HEK293 (cell line): Measurements from ENCODE around the gene CCDC78.

Source experiments
- CTCF ChIA-PET: fragments of 350-600 bp; formaldehyde crosslinking; extraction: SDS; loops from one replicate; lab custom pipeline; 2021; ENCODE audit warnings: antibody characterized with exemption; lab: Yijun Ruan, JAX
- POLR2A ChIA-PET: fragments of 300-600 bp; formaldehyde crosslinking; extraction: SDS; loops from one replicate; lab custom pipeline; 2020; ENCODE audit warnings: antibody characterized with exemption, inconsistent platforms; lab: Yijun Ruan, JAX
- H3K27ac ChIP-seq: fragments of 200-500 bp; sonication (Bioruptor generic); 2 replicates; pipeline ENCODE4 v1.5.1; 2014; ENCODE audit warnings: low read depth, low read length, control low read depth, inconsistent platforms; ENCODE audit errors: extremely low read depth
- H3K36me3 ChIP-seq, 2 experiments: fragments of 200-500 bp in 1 of 2; sonication (Bioruptor generic) in 1 of 2; 1 replicate in 1 of 2; 2 replicates in 1 of 2; pipeline ENCODE4 v1.5.1; 2014 to 2017; ENCODE audit warnings: inconsistent platforms in 2 of 2, low read length in 2 of 2; ENCODE audit not compliant: control insufficient read depth in 2 of 2, insufficient read depth in 1 of 2
- H3K4me1 ChIP-seq: fragments of 200-500 bp; sonication (Bioruptor generic); 2 replicates; pipeline ENCODE4 v1.5.1; 2014; ENCODE audit warnings: mild to moderate bottlenecking, low read length, inconsistent platforms; ENCODE audit not compliant: control insufficient read depth, insufficient read depth
- H3K4me3 ChIP-seq: 2 replicates; pipeline ENCODE4 v1.5.1; 2011; ENCODE audit warnings: low read depth, mild to moderate bottlenecking, control low read depth, low read length, moderate library complexity
- H3K9me3 ChIP-seq: fragments of 200-500 bp; sonication (Bioruptor generic); 2 replicates; pipeline ENCODE4 v1.5.1; 2014; ENCODE audit warnings: low read depth, low read length, inconsistent platforms; ENCODE audit not compliant: control insufficient read depth, insufficient read depth
- BCL11B ChIP-seq: fragments of 450-650 bp; formaldehyde crosslinking; IDR thresholded peaks from 2 replicates; pipeline ENCODE4 v1.5.1; 2016; ENCODE audit warnings: low read depth, missing biosample characterization, missing genetic modification characterization
- GLIS1 ChIP-seq: fragments of 450-650 bp; formaldehyde crosslinking; IDR thresholded peaks from 2 replicates; pipeline ENCODE4 v1.5.1; 2016; ENCODE audit warnings: missing biosample characterization, missing genetic modification characterization
- GLIS2 ChIP-seq: fragments of 450-650 bp; formaldehyde crosslinking; IDR thresholded peaks from 2 replicates; pipeline ENCODE4 v1.5.1; 2016; ENCODE audit warnings: missing biosample characterization, missing genetic modification characterization
- KLF10 ChIP-seq: fragments of 450-650 bp; IDR thresholded peaks from 2 replicates; pipeline ENCODE4 v1.5.1; 2018; ENCODE audit warnings: missing biosample characterization, mild to moderate bottlenecking, missing genetic modification characterization
- MYNN ChIP-seq: fragments of 450-650 bp; formaldehyde crosslinking; IDR thresholded peaks from 2 replicates; pipeline ENCODE4 v1.5.1; 2016; ENCODE audit warnings: missing biosample characterization, missing genetic modification characterization, borderline replicate concordance
- ZEB2 ChIP-seq: fragments of 450-650 bp; formaldehyde crosslinking; IDR thresholded peaks from 2 replicates; pipeline ENCODE4 v1.5.1; 2016; ENCODE audit warnings: missing biosample characterization, missing genetic modification characterization
- ZNF335 ChIP-seq: fragments of 450-650 bp; formaldehyde crosslinking; conservative IDR thresholded peaks from 2 replicates; pipeline ENCODE4 v1.5.1; 2016; ENCODE audit warnings: missing biosample characterization, missing genetic modification characterization
- ZSCAN18 ChIP-seq: fragments of 450-650 bp; formaldehyde crosslinking; IDR thresholded peaks from 2 replicates; pipeline ENCODE4 v1.5.1; 2016; ENCODE audit warnings: missing biosample characterization, missing genetic modification characterization
- TF ChIP-seq, protein P1 (sequence below): fragments of 450-650 bp; formaldehyde crosslinking; IDR thresholded peaks from 2 replicates; pipeline ENCODE4 v1.5.1; 2017; ENCODE audit warnings: missing biosample characterization, missing genetic modification characterization
- TF ChIP-seq, protein P2 (sequence below): fragments of 450-650 bp; IDR thresholded peaks from 2 replicates; pipeline ENCODE4 v1.5.1; 2018; ENCODE audit warnings: missing biosample characterization, mild to moderate bottlenecking, missing genetic modification characterization
- TF ChIP-seq, protein P3 (sequence below): fragments of 450-650 bp; formaldehyde crosslinking; IDR thresholded peaks from 2 replicates; pipeline ENCODE4 v1.5.1; 2016; ENCODE audit warnings: missing biosample characterization, missing genetic modification characterization
- TF ChIP-seq, protein P4 (sequence below): fragments of 450-650 bp; formaldehyde crosslinking; optimal IDR thresholded peaks from 2 replicates; pipeline ENCODE3; 2016; ENCODE audit warnings: missing biosample characterization, mild to moderate bottlenecking, missing genetic modification characterization
- TF ChIP-seq, protein P5 (sequence below): fragments of 450-650 bp; formaldehyde crosslinking; IDR thresholded peaks from 2 replicates; pipeline ENCODE4 v1.5.1; 2016; ENCODE audit warnings: missing biosample characterization, missing genetic modification characterization

CCDC78 gene

GRCh38 chr16:716768-717325, 9.4 kb downstream of the CCDC78 start:
- Histone ChIP-seq H3K9me3 (no peaks in the 10 kb centered on the region), H3K36me3 (peaks cover 0 to 7% of the 10 kb centered on the region in 2 experiments; a peak in 1 of 3 replicates), H3K4me3 (no peak overlapping the region), H3K27ac (no peak overlapping the region), H3K4me1 (peaks cover 13% of the 10 kb centered on the region)
- TF ChIP-seq, protein P1, sequence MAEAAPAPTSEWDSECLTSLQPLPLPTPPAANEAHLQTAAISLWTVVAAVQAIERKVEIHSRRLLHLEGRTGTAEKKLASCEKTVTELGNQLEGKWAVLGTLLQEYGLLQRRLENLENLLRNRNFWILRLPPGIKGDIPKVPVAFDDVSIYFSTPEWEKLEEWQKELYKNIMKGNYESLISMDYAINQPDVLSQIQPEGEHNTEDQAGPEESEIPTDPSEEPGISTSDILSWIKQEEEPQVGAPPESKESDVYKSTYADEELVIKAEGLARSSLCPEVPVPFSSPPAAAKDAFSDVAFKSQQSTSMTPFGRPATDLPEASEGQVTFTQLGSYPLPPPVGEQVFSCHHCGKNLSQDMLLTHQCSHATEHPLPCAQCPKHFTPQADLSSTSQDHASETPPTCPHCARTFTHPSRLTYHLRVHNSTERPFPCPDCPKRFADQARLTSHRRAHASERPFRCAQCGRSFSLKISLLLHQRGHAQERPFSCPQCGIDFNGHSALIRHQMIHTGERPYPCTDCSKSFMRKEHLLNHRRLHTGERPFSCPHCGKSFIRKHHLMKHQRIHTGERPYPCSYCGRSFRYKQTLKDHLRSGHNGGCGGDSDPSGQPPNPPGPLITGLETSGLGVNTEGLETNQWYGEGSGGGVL (tag by site-specific recombination) = no peak
- TF ChIP-seq, protein P2, sequence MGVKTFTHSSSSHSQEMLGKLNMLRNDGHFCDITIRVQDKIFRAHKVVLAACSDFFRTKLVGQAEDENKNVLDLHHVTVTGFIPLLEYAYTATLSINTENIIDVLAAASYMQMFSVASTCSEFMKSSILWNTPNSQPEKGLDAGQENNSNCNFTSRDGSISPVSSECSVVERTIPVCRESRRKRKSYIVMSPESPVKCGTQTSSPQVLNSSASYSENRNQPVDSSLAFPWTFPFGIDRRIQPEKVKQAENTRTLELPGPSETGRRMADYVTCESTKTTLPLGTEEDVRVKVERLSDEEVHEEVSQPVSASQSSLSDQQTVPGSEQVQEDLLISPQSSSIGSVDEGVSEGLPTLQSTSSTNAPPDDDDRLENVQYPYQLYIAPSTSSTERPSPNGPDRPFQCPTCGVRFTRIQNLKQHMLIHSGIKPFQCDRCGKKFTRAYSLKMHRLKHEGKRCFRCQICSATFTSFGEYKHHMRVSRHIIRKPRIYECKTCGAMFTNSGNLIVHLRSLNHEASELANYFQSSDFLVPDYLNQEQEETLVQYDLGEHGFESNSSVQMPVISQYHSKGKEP = peak; percentile 71
- ChIA-PET POLR2A (interaction anchor here (1.0 to 1.7 kb wide), 4 partner anchors 8 to 72 kb away, joined by 3 to 8 read pairs (median 4); partner anchors contain the start of genes CHTF18 and RPUSD1), CTCF (interaction anchor here (1.2 to 5.7 kb wide), 3 partner anchors 10 to 70 kb away, joined by 3 to 34 read pairs (median 6); partner anchors contain the start of genes CHTF18 and RPUSD1)

DNA sequence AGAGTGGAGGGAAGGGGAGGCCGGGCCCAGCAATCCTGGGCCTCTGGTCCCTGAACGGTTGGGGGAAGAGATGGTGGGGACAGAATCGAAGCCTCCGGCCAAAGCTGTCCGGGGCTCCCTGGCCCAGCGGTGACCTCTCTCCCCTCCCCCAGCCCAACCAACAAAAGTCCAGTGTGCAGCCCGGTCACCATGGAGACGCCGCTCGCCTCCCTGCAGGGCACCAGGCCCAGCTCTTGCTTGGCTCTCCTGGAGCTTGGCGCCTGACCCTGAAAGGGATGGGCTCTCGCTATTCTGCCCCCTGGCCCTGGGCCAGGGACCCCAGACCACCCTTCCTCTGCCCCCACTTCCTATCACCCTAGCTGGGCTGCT, 10.1 kb downstream of the CCDC78 start:
- H3K27ac ChIP-seq = no peak overlapping the region
- peaks cover 0 to 7% of the 10 kb centered on the region in 2 experiments; a peak in 1 of 3 replicates for H3K36me3 ChIP-seq
- ChIA-PET CTCF (interaction anchor here (0.6 to 1.3 kb wide), 5 partner anchors 9 to 72 kb away, joined by 3 to 7 read pairs (median 6); partner anchors contain the start of genes CHTF18 and RPUSD1), POLR2A (interaction anchor here (0.8 to 1.7 kb wide), 5 partner anchors 8 to 69 kb away, joined by 3 to 8 read pairs (median 3); partner anchors contain the start of genes CCDC78 and HAGHL)
- H3K4me1 ChIP-seq = peaks cover 10% of the 10 kb centered on the region
- TF ChIP-seq ZNF335 (tag by site-specific recombination) = 0 out of 2 replicates have a peak, but pooled peaks have one; percentile 3
- TF ChIP-seq ZEB2 (tag by site-specific recombination) = 0 out of 2 replicates have a peak, but pooled peaks have one; percentile 2
- TF ChIP-seq, protein P3, sequence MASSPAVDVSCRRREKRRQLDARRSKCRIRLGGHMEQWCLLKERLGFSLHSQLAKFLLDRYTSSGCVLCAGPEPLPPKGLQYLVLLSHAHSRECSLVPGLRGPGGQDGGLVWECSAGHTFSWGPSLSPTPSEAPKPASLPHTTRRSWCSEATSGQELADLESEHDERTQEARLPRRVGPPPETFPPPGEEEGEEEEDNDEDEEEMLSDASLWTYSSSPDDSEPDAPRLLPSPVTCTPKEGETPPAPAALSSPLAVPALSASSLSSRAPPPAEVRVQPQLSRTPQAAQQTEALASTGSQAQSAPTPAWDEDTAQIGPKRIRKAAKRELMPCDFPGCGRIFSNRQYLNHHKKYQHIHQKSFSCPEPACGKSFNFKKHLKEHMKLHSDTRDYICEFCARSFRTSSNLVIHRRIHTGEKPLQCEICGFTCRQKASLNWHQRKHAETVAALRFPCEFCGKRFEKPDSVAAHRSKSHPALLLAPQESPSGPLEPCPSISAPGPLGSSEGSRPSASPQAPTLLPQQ (tag by site-specific recombination) = 0 out of 2 replicates have a peak, but pooled peaks have one; percentile 0
- TF ChIP-seq MYNN (tag by site-specific recombination) = peak; percentile 63; the same call in 1 of the 2 replicates
- TF ChIP-seq, protein P4, sequence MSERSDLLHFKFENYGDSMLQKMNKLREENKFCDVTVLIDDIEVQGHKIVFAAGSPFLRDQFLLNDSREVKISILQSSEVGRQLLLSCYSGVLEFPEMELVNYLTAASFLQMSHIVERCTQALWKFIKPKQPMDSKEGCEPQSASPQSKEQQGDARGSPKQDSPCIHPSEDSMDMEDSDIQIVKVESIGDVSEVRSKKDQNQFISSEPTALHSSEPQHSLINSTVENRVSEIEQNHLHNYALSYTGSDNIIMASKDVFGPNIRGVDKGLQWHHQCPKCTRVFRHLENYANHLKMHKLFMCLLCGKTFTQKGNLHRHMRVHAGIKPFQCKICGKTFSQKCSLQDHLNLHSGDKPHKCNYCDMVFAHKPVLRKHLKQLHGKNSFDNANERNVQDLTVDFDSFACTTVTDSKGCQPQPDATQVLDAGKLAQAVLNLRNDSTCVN (tag by site-specific recombination) = no peak
- peak; percentile 55; the same call in 1 of the 2 replicates for TF ChIP-seq BCL11B
- no peak for TF ChIP-seq ZSCAN18 (tag by site-specific recombination)
- TF ChIP-seq KLF10 = no peak
- 0 out of 2 replicates have a peak, but pooled peaks have one; percentile 8 for TF ChIP-seq GLIS2
- TF ChIP-seq, protein P5, sequence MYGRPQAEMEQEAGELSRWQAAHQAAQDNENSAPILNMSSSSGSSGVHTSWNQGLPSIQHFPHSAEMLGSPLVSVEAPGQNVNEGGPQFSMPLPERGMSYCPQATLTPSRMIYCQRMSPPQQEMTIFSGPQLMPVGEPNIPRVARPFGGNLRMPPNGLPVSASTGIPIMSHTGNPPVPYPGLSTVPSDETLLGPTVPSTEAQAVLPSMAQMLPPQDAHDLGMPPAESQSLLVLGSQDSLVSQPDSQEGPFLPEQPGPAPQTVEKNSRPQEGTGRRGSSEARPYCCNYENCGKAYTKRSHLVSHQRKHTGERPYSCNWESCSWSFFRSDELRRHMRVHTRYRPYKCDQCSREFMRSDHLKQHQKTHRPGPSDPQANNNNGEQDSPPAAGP = 0 out of 2 replicates have a peak, but pooled peaks have one; percentile 5
- peak; percentile 50 for TF ChIP-seq GLIS1 (tag by site-specific recombination)
- TF ChIP-seq, all 188 proteins: peak for 8
- H3K4me3 ChIP-seq = no peak overlapping the region; the same call in 1 of the 2 replicates
- no peaks in the 10 kb centered on the region for H3K9me3 ChIP-seq
